Measurements from ENCODE around the gene STX1A.
"Not testable (repeated sequence)": the region's sequence is repeated elsewhere in the genome, so short reads cannot be mapped to it uniquely, and the experiment has no call there.

GRCh38 chr7:73655309-73655708 is 64.2 kb downstream of the STX1A start:
- not testable (repeated sequence) for TF ChIP-seq CTCF, EP300, POLR2A (IDR thresholded peaks at IDR 0.05)

Measured in tibial nerve (tissue), 4 donors.